G401 (cell line): ENCODE results near the gene VPS13D. TPM values are rescaled to one million over a fixed set of nuclear protein-coding genes. Genes with fewer than 3 reads are reported as not detected.

ENCODE experiments used
- DNase-seq: peaks from one replicate; pipeline ENCODE4 v3.0.0-alpha.2; 2015; ENCODE audit warnings: low spot score
- in situ Hi-C: cut with HindIII; loops from 2 replicates; pipeline ENCODE4 v1.10.0; 2016; ENCODE audit warnings: low sequenced_read_pairs, mixed read lengths
- total RNA-seq: library from RNA; depleted of rRNA; stranded (reverse); fragments of >200 nt; shearing (Covaris generic); gene quantifications from 2 replicates; pipeline ENCODE4 v1.2.3, GENCODE V29; 2014

VPS13D gene
- total RNA-seq, 1 experiment from 2014 or later: 11.4 TPM

DNA sequence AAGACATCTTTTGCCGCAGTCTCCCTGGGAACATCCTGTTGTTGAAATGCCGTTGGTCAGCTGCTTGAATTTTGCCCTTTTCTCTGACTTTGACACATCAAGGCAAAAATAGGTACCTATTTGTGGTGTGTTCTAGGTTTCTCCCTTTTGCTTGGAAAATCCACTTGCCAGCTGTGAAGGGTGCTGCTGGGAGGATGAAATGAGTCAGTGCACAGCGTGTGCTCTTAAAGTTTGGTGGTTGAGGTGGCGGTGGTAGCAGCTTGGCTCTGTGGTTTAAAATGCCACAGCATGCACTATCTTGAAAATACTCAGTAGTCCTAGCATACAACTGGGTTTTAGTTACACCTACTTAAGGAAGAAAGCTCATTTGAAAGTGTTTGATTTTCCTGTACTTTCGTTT, 204.3 kb downstream of the VPS13D start:
- in situ Hi-C loops: no loop called here
- no peak for DNase-seq

DNA sequence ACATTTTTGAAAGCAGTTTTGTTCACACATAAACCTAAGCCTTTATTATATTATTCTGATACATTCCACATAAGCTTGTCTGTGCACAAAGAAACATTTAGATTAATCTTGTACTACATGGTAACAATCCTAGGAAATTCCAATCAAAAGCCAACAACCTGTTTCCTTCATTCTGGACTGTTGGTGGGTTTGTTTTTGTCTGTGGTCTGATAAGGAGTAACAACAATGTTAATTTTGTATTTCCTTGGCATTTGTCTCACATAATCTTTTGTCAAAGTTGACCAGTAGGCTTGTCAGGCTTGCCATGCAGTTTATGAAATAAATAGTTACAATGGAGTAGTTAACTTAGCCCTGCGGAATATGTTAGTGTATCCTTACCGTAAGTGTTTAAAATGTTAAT, 204.9 kb downstream of the VPS13D start:
- DNase-seq: no peak
- in situ Hi-C loops: no loop called here

DNA sequence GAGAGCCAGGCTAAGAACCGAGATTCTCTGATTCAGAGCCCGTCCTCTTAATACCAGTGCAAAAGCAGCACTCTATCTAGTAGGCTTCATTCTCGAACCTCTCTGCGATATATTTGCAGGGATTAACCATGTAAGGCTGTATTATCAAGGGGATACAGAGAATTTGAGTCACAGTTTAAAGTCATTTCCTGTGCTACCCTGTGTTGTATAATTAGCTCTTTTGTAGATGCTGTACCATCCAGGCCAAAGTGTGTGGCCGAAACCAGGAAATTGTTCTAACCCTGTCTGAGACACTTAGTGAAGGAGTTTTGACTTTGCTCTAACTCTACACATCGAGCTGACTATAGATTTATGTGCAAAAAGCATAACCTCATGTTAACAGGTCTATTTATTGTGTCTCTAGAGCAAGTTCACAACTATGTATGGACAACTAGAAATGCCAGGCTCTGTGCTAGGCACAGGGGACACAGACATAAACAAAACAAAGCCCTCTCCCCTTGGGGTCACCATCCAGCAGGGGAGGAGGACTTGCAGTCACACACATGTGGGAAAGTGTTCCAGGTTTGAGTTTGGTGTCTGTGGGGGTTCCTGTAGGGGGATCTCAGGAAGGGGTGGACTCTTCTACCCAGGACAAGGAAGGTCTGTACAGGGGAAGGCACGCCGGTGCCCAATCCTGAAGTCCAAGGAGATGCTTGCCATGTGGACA, 206.0 kb downstream of the VPS13D start:
- DNase-seq: no peak
- in situ Hi-C loops: no loop called here

DNA sequence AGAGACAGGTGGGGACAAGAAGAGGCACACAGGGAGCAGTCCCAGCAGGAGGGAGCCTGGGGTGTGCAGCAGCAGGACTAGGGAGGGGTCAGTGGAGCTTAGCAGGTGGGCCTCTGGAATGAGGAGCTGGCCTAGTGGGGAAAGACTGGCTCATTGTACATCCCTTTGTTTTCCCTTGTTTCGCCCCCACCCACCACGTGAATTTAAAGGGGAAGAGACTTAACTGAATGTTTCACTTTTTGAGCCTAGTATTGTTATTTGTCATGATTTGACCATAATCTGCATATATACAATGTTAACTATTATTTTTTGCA, 206.5 kb downstream of the VPS13D start:
- in situ Hi-C loops: no loop called here
- DNase-seq: no peak

DNA sequence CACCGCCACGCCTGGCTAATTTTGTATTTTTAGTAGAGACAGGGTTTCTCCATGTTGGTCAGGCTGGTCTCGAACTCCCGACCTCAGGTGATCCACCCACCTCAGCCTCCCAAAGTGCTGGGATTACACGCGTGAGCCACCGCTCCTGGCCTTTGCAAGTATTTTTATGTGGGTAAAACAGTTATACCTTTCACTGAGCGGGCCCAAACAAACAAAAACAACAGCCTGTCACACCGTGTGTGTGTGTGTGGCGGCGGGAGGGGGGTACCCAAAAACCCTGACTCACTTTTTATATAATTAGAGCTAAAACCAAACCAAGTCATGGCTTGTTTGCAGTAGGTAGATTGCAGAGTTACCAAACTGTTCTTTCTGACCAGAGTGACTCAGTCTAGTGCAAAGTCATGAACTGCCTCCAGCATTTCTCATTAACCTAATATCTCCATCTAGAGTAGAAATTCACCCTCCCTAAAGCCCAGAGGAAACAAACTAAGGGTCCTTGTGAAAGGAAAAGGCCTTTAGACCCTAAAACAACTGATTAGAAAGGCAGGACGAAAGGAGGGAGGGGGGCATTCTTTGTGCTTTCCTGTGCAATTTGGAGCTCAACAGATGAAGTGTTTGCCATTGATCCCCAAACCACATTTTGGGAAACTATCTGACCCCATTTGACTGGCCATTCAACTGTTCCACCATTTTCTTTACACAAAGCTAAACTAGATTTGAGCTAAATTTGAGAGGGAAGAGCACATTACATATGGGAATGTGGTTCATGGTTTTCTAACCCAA, 207.2 kb downstream of the VPS13D start:
- DNase-seq: no peak
- in situ Hi-C loops: no loop called here

DNA sequence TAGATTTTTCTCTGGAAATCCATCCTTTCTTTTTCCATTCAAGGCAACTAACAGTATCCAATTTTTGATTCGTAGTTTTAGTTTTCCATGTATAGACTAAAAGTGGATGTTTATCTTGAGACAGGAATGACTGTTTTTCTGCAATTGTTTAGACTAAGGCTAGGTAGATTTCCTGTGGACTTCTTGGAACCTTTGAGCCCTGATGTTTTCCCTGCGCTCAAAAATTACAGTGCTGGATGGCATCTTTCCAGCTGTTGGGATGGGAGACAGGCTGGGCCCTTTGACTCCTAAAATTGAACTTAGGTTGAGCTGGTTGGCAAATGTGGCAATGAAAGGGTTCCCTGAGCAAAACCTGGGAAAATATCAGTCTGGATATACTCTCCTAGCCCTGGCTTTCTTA, 207.8 kb downstream of the VPS13D start:
- no peak for DNase-seq
- in situ Hi-C loops: no loop called here

DNA sequence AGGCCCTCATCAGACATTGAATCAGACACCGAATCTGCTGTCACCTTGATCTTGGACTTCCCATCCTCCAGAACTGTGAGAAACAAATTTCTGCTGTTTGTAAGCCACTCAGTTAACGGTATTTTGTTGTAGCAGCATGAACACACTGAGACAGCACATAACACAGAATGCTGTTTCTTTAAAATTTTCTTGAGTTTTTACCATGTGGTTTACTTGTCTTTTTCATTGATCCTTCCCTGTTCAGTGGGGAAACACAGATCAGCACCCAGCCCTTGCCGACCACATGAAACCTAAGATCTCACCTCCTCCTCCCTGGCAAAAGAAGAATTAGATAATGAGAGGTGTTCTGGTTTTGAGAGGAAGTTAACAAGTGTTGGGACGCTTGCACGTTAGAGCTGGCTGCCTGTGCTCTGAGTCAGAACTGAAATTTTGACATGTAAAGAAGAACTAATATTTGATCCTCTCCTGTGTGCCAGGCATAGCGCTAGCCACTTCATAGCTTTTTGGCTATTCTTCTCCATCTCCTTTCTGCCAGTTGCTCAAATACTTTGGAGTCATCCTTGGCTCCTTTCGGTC, 208.6 kb downstream of the VPS13D start:
- in situ Hi-C loops: no loop called here
- DNase-seq: no peak

DNA sequence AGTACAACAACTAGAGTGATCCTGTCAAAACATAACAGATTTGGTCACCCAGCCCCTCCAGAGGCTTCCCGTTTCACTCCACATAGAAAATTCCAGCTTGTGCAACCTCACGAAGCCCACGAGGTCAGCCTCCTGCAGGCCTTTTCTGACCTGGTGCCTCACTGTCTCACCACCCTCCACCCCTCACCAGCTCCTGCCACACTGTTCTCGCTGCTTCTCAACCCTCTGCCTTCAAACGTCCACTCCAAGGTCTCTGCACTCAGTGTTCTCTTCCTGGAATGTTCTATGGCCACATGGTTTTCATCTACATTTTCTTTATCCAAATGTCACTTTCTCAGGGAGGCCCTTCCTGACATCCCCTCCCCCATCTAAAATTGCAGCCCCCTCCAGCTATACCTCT, 209.2 kb downstream of the VPS13D start:
- in situ Hi-C loops: no loop called here
- DNase-seq: no peak

DNA sequence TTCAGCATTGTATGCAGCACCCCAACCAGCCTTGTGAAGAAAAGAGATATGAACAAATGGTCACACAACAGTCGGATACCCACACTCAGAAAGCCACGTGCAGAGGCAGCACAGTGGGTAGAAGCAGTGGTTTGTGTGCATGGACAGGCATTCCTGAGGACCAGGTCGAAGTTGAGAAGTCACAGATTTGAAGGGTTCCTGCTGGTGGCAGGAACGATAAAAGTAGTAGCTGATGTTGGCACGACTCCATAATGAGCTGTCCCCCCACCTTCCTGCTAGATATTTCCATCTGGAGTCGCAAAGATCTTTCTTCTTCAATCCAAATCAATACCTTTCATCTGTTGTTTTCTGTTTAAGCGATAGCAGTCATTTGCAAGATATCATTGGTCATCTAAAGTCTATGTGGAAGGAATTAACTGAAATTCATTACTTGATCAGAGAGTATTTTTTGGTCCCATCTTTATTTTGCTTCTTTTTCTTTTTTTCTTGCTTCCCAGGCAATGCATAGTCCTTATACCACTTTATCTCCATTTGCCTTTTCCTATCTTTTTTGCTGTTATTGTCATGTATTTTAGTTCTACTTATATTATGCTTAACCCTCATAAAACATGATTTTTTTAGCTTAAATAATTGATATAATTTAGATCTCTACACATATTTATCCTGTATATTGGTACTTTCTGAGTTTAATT, 211.7 kb downstream of the VPS13D start:
- in situ Hi-C loops: no loop called here
- DNase-seq: no peak

DNA sequence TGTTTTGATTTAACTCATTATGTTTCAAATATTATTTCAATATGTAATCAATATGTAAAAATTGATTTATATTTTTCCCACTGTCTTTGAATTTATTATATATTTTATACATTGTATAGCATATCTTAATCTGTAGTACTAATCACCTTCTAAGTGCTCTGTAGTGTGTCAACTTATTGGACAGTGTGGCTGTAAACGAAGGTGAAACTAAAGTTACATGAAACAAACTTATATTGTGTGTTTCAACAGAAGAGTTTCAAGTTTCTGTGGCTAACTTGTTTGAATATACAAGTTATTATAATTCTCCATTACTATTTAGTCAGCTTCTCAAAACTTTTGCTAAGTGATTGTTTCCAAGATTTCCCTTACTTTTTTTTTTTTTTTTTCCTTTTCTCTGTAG, 212.4 kb downstream of the VPS13D start:
- in situ Hi-C loops: no loop called here

DNA sequence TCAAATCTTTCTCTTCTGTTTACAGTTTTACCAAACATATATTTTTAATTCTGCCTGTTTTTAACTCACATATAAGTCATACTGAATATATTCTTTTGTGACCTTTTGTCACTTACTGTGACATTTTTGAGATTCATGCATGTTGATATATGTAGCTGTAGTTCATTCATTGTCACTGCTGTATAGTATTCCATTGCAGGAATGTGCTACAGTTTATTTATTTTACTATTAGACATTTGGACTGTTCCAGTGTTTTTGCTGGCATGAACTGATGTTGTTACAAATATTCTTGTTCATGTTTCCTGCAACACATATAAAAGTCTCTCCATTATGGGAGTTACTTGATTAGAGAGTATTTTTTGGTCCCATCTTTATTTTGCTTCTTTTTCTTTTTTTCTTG, 213.3 kb downstream of the VPS13D start:
- DNase-seq: no peak

More for the DNA sequence above, 212.4 kb downstream of the VPS13D start:
- no peak for DNase-seq

DNA sequence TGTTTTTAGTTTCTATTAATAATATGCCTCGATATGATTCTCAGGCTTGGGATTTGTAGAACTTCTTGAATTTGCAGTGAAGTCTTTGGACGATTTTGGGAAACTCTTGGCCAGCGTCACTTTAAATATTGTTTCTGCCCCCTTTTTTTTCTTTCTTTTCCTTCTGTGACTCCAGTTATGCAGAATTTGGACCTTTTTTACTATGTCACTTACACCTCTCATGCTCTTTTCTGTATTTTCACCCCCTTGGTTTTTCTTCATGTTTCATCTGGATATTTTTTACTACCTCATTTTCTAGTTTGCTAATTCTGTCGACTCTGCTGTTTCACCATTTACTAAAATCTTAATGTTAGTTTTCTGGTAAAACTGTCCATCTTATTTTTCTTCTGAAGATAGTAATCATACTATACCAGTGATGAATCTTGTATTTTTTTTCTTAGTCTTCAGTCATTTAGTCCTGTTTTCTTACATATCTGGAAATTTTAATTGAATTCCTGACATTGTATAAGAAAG, 214.6 kb downstream of the VPS13D start:
- no peak for DNase-seq
- in situ Hi-C loops: no loop called here

More for the DNA sequence above, 213.3 kb downstream of the VPS13D start:
- in situ Hi-C loops: no loop called here

DNA sequence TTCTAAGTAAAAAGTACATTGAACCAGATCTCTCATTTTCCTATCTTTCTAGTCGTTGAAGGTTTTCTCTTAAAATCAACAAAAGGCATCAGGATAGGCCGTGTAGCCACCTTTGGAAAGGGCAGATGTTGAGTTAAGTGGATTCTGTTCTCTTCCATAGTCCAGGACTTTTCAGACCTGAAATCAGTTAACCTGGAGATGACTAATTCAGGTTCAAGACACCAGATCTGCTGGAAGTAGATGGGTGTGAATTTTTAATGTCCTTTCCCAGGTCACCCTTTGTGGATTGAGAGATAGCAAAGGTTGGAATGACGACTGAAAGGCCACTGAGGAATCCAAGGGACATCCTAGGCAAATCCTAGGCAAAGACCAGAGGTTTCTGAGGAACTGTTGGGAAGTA, 215.4 kb downstream of the VPS13D start:
- in situ Hi-C loops: no loop called here

DNA sequence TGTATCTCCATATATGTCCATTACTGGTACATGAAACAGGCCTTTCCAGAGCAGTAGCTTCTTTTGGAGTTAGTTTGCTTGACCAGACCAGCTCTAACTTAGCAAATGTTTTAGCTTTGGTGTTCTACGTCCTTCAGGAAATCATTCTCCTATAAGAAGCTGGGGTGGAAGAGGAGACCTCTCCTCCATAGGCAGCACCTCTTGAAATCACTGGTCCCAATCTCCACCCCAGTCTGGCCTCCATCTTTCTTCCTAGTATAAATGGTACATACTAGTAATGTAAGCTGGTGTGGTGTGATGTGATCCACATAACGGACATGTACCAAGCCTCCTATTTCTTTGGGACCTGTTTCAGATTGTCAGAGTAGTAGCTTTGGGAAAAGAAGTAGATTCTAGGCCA, 216.8 kb downstream of the VPS13D start:
- in situ Hi-C loops: no loop called here
- no peak for DNase-seq

More for the DNA sequence above, 215.4 kb downstream of the VPS13D start:
- no peak for DNase-seq

DNA sequence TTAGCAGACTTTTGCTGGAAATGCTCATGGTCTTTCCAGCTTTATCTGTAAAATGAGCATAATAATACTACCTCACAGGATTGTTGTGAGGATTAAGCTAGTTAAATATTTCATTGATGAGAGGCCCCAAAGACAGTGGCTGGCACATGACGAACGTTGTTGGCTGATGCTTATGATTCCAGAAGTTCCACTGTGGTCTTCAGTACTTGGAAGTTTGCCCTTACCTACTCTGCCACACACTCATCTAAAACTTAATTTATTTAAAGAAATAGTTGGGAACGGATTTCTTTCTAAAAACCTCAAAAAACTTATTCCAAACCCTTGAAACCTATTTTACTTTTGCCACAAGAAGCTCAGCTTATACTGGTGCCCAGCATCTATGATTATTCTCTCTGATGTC, 217.5 kb downstream of the VPS13D start:
- DNase-seq: no peak
- in situ Hi-C loops: no loop called here

DNA sequence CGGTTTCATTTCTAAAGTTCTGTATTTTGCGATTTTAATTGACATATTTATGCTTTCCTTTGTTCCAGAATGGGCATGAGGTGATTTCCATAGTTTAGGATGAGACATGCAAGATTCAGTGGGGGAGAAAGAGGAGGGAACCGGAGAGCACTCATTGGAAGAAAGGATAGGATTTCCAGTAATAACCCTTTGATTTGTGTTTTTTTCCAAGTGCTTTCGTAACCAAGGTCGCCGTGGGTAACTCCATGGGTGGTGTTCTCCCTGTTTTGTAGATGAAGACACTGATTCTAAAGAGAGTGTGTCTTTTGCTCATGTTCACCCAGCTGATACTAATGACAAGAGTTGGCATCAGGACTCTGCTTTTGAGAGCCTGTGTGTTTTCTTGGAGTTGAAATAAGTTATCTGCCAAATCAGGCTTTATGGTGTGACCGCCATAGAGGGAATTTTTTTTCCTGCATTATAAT, 218.1 kb downstream of the VPS13D start:
- peak; percentile 23 for DNase-seq
- in situ Hi-C loops: no loop called here

DNA sequence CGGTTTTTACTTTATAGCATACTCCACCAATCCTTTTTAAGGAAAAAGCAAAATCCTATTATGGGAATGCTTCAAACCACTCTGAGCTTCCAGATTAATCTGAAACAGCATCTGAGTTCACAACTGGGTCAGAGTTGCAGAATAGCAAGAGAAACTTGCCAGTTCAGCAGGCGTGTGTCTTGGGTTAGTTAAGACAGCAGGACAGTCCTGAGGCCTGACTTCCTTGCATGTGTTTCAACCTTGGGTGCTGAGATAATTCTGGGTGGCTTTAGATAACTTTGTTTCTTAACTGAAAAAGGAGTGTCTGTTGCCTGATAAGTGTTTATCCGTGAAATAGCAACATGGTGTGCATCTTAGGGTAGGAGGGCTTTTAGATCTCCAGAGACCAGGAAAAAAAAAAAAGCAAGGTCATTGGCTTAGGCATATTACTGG, 218.9 kb downstream of the VPS13D start:
- DNase-seq: no peak
- in situ Hi-C loops: no loop called here

DNA sequence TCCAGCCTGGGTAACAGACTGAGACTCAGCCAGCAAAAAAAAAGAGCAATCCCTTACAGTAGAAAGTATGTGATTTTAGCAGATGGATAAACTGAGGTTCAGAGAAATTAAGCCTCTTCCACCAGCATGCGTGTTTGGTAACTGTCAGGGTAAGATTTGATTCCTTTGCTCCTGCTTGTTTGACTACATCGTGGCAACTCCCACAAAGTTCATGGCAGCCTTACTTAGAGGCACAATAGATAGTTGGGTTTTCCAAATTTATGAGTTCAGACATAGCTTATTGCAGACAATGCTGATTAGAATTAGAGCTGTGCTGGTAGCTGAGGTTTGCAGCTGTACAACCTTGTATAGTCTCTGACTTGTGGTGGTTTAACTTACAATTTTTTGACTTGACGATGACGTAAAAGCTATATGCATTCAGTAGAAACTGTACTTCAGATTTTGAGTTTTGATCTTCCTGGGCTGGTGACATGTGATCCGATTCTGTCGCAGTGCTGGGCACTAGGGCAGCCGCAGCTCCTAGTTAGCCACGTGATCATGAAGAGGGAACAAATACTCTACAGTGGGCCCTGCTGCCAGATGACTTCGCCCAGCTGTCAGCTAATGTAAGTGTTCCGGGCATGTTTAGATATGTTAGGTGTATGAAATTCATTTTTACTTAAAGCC, 220.4 kb downstream of the VPS13D start:
- in situ Hi-C loops: no loop called here
- no peak for DNase-seq
